GM12801 (cell line): ENCODE results near the gene LRPAP1.

Source experiments
- CTCF ChIP-seq: IDR thresholded peaks from one replicate; pipeline ENCODE4 v1.5.1; 2011; ENCODE audit warnings: control low read depth; ENCODE audit not compliant: insufficient read length; ENCODE audit errors: extremely low read depth

Gene LRPAP1

GRCh38 chr4:3502941-3503936 is 29.0 kb downstream of the LRPAP1 start:
- TF ChIP-seq CTCF = no peak

DNA sequence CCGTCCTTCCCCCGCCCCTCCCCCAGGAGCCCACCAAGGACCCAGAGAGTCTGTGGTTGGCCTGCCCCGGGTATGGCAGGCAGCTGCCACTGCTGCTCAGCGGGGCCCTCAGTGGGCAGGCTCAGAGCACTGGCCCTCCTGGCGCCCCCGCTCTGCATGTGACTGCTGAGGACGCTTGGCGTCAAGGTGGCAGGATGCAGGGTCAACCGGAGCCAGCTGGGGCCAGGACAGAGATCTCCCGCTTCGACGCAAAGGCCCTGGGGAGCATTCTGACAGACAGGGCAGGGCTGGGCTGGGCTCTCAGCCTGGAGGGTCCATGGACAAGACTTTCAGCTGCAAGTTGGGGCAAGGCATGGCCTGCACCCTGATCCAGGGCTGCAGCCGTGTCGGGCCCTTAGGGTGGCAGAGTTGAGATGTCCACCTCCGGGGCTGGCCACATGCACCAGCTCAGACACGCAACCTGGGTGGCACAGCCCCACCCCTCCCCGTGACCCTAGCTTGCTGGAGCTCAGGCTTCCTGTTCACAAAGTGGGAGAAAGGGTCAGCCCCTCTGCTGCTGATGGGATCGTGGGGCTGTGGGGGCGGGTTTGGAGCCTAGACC is 30.3 kb downstream of the LRPAP1 start:
- no peak for TF ChIP-seq CTCF

- no peak for TF ChIP-seq CTCF
Observed at GRCh38 chr4:3501126-3501824, 30.9 kb downstream of the LRPAP1 start.

DNA sequence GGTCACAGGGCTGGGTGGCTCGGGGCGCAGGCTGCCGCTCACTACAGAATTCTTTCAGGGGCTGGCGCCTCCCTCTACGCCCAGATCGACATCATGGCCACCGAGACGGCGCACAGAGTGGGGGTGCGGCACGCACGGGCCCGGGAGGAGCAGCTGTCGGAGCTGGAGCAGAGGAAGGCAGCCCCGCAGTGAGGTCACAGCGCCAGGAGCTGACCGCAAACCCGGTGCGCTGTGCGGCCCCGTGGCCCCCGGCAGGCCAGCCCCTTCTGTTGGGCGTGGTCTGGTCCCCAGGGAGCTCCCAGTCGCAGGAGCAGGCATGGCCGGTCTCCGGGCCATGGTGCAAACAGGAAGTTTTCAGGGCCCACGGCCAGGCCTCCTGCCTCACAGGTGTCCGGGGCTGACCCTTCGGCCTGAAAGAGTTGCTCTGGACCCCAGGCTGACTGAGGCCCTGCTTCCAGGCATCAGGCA is 31.6 kb downstream of the LRPAP1 start:
- no peak for TF ChIP-seq CTCF

DNA sequence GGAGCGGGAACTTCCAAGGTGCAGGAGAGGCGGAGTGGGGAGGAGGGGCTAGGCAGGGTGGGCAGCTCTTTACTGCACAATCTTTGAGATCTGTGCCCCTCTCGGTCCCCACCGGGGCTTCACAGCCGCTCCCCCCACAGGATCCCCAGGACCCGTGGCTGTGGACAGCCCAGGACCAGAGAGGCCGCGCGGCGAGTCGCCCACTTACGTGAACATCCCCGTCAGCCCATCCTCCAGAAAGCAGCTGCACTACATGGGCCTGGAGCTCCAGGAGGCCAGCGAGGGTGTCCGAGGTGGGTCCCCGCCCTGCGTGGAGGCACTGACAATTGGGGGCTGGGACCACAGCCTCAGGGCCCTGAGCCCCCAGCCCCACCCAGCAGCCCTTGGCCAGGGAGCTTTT is 32.1 kb downstream of the LRPAP1 start:
- no peak for TF ChIP-seq CTCF

DNA sequence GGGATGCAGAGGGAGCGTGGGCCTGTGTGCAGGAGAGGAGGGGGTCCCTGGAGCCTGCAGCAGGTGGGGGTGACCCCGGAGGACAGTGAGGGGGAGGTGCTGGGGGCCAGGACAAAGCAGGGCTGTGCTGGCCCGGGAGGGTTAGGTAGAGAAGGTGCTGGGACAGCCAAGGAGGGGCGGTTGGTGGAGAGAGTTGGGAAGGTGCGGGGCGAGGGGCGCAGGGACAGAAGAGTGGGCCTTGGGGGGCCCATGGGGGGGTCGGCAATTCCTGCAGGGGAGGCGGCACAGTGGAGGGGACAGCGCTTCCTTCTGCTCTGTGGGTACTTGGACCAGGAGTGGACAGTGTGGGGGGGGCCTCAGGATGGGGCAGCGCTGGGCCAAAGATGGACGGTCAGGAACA is 32.5 kb downstream of the LRPAP1 start:
- no peak for TF ChIP-seq CTCF

DNA sequence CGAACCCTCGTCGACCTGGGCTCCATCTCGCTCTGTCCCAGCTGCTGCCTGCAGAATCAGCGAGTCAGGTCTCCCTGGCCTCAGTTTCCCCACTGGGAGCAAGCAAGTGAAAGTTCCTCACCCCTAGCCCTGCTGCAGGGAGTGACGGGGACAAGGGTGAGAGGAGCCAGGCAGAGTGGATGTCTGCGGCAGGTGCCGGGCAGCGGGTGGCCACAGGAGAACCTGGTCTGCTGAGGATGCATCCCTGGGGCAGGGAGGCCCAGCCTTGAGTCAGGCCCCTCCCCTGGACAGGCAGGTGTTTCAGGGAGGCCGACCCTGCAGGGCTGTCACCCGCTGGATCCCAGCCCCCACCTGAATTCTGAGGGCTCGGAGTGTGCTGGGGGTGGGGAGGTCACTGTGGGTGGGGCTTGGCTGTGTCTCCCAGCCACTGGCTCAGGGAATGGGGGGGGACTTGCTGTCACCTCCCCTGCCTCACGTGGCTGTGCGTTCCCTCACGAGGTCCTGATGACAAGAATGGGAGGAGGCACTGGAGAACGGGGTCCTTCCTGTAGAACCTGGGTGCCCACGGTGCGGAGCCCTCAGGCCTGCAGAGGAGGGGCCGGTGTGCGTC is 33.2 kb downstream of the LRPAP1 start:
- TF ChIP-seq CTCF = no peak
